ENCODE data around the gene PSKH1.

PSKH1 gene

DNA sequence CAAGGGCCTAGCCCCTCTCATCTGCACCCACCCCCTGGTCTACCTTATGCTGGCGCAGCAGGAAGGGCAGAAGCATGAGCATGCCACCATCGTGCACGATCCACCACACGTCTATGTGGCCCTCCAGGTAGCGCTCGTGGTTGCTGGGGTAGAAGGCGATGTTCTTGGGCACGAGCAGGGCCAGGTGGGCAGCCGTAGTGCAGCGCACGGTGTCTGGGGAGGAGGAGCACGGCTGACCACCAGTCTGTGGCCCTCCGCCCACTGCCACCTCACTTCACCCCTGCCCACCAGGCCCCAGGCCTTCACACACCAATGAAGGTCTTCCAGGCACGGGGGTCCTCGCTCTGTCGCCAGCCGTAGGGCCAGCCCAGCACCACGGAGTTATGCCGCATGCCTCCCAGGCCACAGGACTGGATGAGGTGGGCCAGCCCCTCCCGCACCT, 53.1 kb downstream of the PSKH1 start:
- in situ Hi-C loops (cut with MboI; ENCODE audit: low pct_unique_long_range_greater_than_20kb, low sequenced_read_pairs): no loop called here
- no peak for DNase-seq

DNA sequence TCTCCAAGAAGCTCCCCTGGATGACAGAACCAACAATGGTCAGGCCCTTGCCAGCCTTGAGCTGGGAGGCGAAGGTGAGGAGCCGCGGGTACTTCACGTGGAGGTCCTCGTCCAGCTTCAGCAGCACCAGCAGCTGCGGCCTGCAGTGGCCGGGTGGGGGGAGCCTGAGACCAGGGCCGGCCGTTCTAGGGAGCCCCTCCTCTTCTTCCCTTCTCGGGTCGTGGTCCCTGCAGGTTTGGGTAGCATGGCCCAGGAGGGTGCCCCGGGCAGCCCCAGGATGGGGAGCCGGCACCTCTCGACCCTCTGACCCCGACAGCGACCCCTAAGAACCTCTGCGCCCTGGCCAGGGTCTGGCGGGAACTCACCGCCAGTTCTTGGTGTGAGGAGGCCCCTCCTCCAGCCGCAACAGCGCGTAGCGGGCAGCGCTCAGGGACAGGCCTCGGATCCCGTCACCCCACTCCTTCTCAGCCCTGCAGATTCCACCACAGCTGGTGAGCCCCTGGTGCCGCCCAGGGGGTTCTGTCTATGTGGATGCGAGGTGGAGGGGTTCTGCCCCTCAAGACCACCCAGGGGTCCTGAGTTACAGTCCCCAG, 54.0 kb downstream of the PSKH1 start:
- no peak for DNase-seq
- in situ Hi-C loops (cut with MboI; ENCODE audit: low pct_unique_long_range_greater_than_20kb, low sequenced_read_pairs): no loop called here

DNA sequence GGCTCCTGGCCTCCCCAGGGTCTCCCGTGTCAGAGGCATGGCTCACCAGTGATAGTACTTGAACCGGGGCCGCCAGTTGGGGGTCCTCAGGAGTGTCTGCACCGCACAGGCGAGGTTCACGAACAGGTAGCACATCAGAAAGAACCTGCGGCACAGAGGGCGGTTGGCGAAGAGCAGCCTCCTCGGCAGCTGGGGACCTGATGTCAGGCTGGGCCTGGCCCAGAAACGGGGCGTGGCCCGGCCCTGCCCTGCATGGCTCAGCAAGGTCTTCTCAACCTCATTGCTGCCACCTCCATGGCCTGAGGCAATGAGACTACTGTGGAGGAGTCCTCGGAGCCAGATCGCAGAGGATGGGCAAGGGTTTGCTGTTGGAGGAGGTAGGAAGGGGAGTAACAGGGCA, 55.0 kb downstream of the PSKH1 start:
- in situ Hi-C loops (cut with MboI; ENCODE audit: low pct_unique_long_range_greater_than_20kb, low sequenced_read_pairs): no loop called here
- DNase-seq: no peak

DNA sequence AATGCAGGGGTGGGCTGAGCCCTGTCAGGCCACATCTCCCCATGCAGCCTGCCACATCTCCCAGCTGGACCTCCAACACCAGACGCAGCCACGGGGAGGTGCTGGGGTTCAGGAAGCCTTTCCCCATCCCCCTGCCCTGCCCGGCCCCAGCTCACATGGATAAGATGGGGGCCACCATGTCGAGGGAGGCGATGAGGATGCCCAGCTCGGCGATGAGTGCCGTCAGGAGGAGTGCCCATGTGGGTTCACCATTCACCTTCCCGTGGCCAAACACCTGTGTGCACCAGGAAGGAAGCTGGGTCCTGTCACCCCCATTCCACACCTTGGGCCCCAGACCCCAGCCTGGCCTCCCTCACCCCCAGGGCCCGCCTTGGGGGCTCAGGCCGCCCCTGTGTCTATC, 56.6 kb downstream of the PSKH1 start:
- no peak for DNase-seq
- in situ Hi-C loops (cut with MboI; ENCODE audit: low pct_unique_long_range_greater_than_20kb, low sequenced_read_pairs): no loop called here

GRCh38 chr16:67950335-67950843, 57.3 kb downstream of the PSKH1 start:
- in situ Hi-C loops (cut with MboI; ENCODE audit: low pct_unique_long_range_greater_than_20kb, low sequenced_read_pairs): no loop called here
- no peak for DNase-seq

- DNase-seq: no peak
- in situ Hi-C loops (cut with MboI; ENCODE audit: low pct_unique_long_range_greater_than_20kb, low sequenced_read_pairs): no loop called here
Measured at GRCh38 chr16:67951485-67951884, 58.4 kb downstream of the PSKH1 start.

- in situ Hi-C loops (cut with MboI; ENCODE audit: low pct_unique_long_range_greater_than_20kb, low sequenced_read_pairs): no loop called here
- DNase-seq: no peak
Measured at GRCh38 chr16:67953641-67954375, 60.8 kb downstream of the PSKH1 start.

DNA sequence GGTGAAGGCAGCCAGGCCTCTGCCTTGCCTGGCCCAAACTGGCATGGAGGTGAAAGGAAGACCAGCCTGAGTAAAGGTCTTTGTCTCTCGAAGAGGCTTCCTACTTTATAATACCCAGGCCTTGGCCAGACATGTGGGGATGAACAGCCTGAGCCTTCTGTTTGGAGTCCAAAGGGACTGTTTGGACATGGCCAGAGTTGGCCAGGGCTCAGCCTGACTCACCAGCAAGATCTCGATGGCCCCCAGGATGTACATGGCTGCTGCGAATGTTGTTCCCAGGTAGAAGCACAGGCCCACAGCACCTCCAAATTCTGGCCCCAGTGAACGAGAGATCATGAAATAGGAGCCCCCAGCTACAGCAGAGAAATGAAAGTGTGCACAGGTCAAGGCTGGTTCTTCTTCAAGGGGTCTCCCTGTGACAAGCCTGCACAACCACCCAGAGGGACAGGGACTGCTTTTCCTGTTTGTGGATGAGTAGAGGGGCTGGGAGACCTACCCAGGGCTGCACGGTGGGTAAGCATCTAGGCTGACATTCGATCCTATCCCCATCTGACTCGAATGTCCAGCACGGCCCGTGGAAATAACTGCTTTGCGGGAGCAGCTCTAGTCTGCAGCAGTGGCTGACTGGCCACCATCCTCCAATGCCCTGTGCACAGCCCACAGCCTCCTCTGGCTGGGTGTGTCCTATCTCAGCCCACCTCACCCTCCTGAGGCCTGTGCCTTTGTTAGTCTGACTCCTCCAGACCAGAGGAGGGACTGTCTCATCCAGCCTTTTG, 61.6 kb downstream of the PSKH1 start:
- in situ Hi-C loops (cut with MboI; ENCODE audit: low pct_unique_long_range_greater_than_20kb, low sequenced_read_pairs): no loop called here
- DNase-seq: no peak

- in situ Hi-C loops (cut with MboI; ENCODE audit: low pct_unique_long_range_greater_than_20kb, low sequenced_read_pairs): no loop called here
- no peak for DNase-seq
Measured at GRCh38 chr16:67957622-67958021, 64.6 kb downstream of the PSKH1 start.

DNA sequence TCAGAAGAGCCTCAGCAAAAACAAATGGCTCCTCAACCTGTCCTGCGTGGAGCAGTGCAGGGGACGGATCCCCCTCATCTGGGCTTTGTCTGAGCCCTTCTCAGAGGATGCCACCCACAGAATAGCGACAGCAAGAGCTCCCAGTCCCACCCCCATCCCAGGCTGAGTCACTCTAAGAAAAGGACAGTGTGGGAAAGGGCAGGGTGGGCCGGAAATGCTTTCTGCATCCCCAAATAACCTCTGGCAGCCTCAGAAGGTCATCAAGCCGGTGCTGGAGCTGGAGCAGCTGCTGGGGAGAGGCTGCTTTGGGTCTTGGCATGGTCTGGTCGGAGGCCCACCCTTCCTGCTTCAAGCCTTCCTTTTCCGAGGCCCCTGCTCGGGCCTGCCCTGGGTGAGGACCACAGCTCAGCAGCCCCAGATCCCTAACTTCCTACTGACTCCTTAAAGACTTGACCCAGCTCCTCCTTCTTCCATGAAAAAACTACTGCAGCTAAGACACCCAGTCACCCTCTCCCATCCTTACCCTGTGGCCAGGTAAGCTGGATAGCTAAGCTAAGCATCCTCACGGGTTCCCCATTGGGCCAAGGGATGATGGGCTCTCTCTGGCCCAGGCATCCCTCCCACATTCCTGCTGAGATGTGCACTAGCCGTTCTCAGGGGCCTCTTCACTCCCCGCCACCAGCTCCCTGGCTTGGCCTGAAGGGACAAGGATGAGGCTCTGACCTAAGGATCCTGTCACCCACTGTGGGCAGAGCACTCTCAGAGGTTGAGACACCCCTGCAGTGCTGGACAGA, 66.7 kb downstream of the PSKH1 start:
- no peak for DNase-seq
- in situ Hi-C loops (cut with MboI; ENCODE audit: low pct_unique_long_range_greater_than_20kb, low sequenced_read_pairs): no loop called here

GRCh38 chr16:67961551-67961957, 68.5 kb downstream of the PSKH1 start:
- DNase-seq: no peak
- in situ Hi-C loops (cut with MboI; ENCODE audit: low pct_unique_long_range_greater_than_20kb, low sequenced_read_pairs): no loop called here

DNA sequence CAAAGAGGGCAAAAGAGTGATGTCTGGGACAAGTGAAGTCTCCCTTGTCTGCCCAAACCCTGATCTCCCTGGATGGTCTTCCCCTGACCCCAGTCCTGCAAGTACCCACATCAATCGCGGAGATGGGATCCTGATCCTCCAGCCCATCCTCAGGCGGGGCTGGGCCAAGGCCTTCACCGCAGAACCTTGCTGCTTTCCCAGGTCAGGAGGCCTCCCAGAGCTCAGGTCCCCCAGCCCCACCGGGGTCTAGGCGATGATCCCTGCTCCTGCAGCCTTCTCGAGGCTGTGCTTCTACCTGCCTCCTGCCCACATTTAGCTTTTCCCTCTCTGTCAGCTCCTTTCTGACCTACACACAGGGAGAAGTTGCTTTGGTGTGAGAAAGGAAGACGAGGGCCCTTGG, 69.1 kb downstream of the PSKH1 start:
- DNase-seq: no peak
- in situ Hi-C loops (cut with MboI; ENCODE audit: low pct_unique_long_range_greater_than_20kb, low sequenced_read_pairs): no loop called here

GRCh38 chr16:67963292-67963661, 70.2 kb downstream of the PSKH1 start:
- in situ Hi-C loops (cut with MboI; ENCODE audit: low pct_unique_long_range_greater_than_20kb, low sequenced_read_pairs): no loop called here
- DNase-seq: no peak

GRCh38 chr16:67963662-67964321, 70.7 kb downstream of the PSKH1 start:
- in situ Hi-C loops (cut with MboI; ENCODE audit: low pct_unique_long_range_greater_than_20kb, low sequenced_read_pairs): no loop called here
- DNase-seq: no peak

GRCh38 chr16:67964477-67965131, 71.5 kb downstream of the PSKH1 start:
- in situ Hi-C loops (cut with MboI; ENCODE audit: low pct_unique_long_range_greater_than_20kb, low sequenced_read_pairs): no loop called here
- no peak for DNase-seq

- in situ Hi-C loops (cut with MboI; ENCODE audit: low pct_unique_long_range_greater_than_20kb, low sequenced_read_pairs): no loop called here
- no peak for DNase-seq
Measured at GRCh38 chr16:67965668-67966548, 72.9 kb downstream of the PSKH1 start.

DNA sequence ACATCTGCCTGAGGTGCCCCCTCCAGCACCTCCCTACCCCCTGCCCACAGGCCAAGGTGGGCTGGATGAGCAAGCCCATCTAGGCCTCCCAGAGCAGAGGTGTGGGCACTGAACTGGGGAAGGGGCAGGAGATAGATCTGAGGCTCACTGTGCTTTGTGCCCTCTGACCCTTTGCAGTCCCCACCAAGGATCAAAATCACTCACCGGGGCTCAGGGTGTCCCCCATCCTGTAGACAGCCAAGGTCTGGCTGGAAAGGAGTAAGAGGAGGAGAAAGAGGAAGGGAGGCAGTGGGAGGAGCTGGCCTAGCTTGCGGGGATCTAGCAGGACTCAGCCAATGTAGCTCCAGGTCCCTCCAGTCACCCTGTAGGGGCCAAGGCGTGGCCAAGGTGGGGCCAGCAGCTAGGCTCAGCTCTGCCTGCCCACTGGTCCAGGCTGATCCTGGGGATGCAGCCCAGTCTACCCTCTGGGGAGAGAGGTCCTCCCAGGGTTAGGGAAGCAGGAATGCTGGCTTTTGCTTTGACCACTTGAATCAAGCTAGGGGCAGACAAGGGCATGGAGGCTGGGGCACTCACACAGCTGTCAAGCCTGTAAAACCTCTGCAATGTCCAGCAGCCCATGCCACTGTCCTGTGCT, 73.6 kb downstream of the PSKH1 start:
- DNase-seq: peak; percentile 69
- in situ Hi-C loops (cut with MboI; ENCODE audit: low pct_unique_long_range_greater_than_20kb, low sequenced_read_pairs): no loop called here

Measured in KBM-7 (cell line).